Smooth muscle cell (in vitro differentiated cells): Measurements from ENCODE around the gene PLAAT5. TPM values are rescaled to one million over a fixed set of nuclear protein-coding genes. Genes with fewer than 3 reads are reported as not detected.

Experiments used
- DNase-seq: peaks from one replicate; lab custom pipeline; 2025; ENCODE audit not compliant: unreplicated experiment; lab: John Stamatoyannopoulos, UW
- H2AFZ ChIP-seq: fragments of 200-600 bp; sonication (generic); 2 replicates; pipeline ENCODE4 v1.6.0; 2016; ENCODE audit warnings: antibody characterized with exemption, low read depth, mild to moderate bottlenecking
- H3F3A ChIP-seq: fragments of 200-600 bp; sonication (generic); 2 replicates; pipeline ENCODE4 v1.6.0; 2017; ENCODE audit warnings: antibody characterized with exemption, low read depth
- H3K27ac ChIP-seq: fragments of 200-600 bp; sonication (generic); 2 replicates; pipeline ENCODE4 v1.5.1; 2016; ENCODE audit warnings: low read depth, mild to moderate bottlenecking
- H3K27me3 ChIP-seq: fragments of 200-600 bp; sonication (generic); 2 replicates; pipeline ENCODE4 v1.6.1; 2016; ENCODE audit warnings: low read depth, mild to moderate bottlenecking
- H3K36me3 ChIP-seq: fragments of 200-600 bp; sonication (generic); 2 replicates; pipeline ENCODE4 v1.5.1; 2016; ENCODE audit warnings: low read depth
- H3K4me1 ChIP-seq: fragments of 200-600 bp; sonication (generic); 2 replicates; pipeline ENCODE4 v1.5.1; 2016; ENCODE audit warnings: low read depth
- H3K4me2 ChIP-seq: fragments of 200-600 bp; sonication (generic); 2 replicates; pipeline ENCODE4 v1.6.0; 2016; ENCODE audit warnings: mild to moderate bottlenecking
- H3K4me3 ChIP-seq: fragments of 200-600 bp; sonication (generic); 2 replicates; pipeline ENCODE4 v1.5.1; 2016; ENCODE audit warnings: mild to moderate bottlenecking
- H3K79me2 ChIP-seq: fragments of 200-600 bp; sonication (generic); 2 replicates; pipeline ENCODE4 v1.6.0; 2016; ENCODE audit warnings: low read depth, mild to moderate bottlenecking
- H3K9ac ChIP-seq: fragments of 200-600 bp; sonication (generic); 2 replicates; pipeline ENCODE4 v1.6.0; 2016; ENCODE audit warnings: low read depth
- H3K9me3 ChIP-seq: fragments of 200-600 bp; sonication (generic); replicated peaks from 2 replicates; pipeline ENCODE4 v1.5.1; 2016; ENCODE audit warnings: low read depth
- H4K20me1 ChIP-seq: fragments of 200-600 bp; sonication (generic); 2 replicates; pipeline ENCODE4 v1.6.0; 2016; ENCODE audit warnings: low read depth
- WGBS: methylation state at CpG from one replicate; pipeline ENCODE4 v1.1.7; 2016; ENCODE audit warnings: low lambda C conversion rate; 5-methylcytosine and 5-hydroxymethylcytosine counted together
- polyA plus RNA-seq: library from polyadenylated mRNA; unstranded; fragments of >200 nt; fragmentation: Nextera tagmentation; extraction: Ambion mirVana; gene quantifications from 2 replicates; pipeline ENCODE4 v1.2.1, GENCODE V29; 2016
- total RNA-seq: library from RNA; depleted of rRNA; stranded (reverse); fragments of >200 nt; gene quantifications from 2 replicates; pipeline ENCODE4 v1.2.3, GENCODE V29; 2014
- TF ChIP-seq, protein P1 (sequence below): fragments of 200-600 bp; sonication (generic); IDR thresholded peaks from 2 replicates; pipeline ENCODE4 v1.5.1; 2017; ENCODE audit warnings: borderline replicate concordance, mild to moderate bottlenecking, antibody characterized with exemption; ENCODE audit not compliant: insufficient read depth, poor library complexity, severe bottlenecking

PLAAT5 gene
- total and polyA plus RNA-seq, 2 experiments from 2014 or later = 0.04 TPM; not detected in 1

DNA sequence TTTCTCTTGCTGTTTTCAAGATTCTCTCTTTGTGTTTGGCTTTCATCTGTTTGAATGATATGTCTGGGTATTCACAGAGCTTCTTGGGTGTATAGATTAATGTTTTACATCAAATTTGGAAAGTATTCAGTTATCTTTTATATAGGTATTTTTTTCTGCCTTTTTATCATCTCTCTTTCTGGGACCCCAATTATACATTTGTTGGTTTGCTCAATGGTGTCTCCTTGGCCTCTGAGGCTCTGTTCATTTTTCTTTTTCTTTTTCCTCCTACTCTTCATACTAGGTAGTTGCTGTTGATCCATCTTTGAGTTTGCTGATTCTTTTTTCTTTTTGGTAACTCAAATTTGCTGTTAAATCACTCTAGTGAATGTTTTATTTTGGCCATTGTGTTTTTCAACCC, 14.3 kb downstream of the PLAAT5 start:
- H3K27me3 ChIP-seq = no peaks in the 10 kb centered on the region
- TF ChIP-seq, protein P1, sequence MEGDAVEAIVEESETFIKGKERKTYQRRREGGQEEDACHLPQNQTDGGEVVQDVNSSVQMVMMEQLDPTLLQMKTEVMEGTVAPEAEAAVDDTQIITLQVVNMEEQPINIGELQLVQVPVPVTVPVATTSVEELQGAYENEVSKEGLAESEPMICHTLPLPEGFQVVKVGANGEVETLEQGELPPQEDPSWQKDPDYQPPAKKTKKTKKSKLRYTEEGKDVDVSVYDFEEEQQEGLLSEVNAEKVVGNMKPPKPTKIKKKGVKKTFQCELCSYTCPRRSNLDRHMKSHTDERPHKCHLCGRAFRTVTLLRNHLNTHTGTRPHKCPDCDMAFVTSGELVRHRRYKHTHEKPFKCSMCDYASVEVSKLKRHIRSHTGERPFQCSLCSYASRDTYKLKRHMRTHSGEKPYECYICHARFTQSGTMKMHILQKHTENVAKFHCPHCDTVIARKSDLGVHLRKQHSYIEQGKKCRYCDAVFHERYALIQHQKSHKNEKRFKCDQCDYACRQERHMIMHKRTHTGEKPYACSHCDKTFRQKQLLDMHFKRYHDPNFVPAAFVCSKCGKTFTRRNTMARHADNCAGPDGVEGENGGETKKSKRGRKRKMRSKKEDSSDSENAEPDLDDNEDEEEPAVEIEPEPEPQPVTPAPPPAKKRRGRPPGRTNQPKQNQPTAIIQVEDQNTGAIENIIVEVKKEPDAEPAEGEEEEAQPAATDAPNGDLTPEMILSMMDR = no peak
- no peak overlapping the region for H3K27ac ChIP-seq
- H3K36me3 ChIP-seq = no peaks in the 10 kb centered on the region
- H3K4me1 ChIP-seq = no peaks in the 10 kb centered on the region
- no peaks in the 10 kb centered on the region for H3K9me3 ChIP-seq
- no peak overlapping the region for H3K4me3 ChIP-seq
- no peaks in the 10 kb centered on the region for H3K79me2 ChIP-seq
- H3F3A ChIP-seq = no peaks in the 10 kb centered on the region
- H3K4me2 ChIP-seq = no peak overlapping the region
- no peak overlapping the region for H2AFZ ChIP-seq
- no peaks in the 10 kb centered on the region for H4K20me1 ChIP-seq
- no peak overlapping the region for H3K9ac ChIP-seq
- no peak for DNase-seq

DNA sequence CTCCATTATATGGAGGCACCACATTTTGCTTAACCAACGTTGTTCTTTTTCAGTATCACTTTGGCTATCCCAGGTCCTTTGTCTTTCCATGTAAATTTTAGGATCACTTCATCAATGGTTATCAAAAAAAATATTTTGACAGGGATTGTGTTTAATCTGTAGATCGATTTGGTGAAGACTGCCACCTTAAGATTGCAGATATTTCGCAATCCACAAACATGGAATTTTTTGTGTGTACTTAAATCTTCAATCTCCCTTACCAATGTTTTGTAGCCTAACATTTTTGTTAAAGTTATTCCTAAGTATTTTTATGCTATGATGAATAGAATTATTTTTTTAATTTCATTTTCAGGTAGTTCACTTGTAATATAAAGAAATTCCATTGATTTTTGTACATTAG, 18.6 kb downstream of the PLAAT5 start:
- H3F3A ChIP-seq = no peaks in the 10 kb centered on the region
- TF ChIP-seq, protein P1 = no peak

DNA sequence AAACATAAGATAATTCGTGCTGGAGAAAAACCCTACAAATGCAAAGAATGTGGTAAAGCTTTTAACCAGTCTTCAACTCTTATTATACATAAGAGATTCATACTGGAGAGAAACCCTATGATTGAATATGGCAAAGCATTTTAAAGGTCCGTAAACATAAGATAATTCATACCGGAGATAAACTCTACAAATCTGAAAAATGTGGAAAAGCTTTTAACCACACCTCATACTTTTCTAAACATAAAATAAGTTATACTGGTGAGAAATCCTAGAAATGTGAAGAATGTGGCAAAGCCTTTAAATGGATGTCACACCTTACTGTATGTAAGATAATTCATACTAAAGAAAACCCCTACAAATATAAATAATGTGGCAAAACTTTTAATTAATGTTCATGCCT, 20.7 kb downstream of the PLAAT5 start:
- no peaks in the 10 kb centered on the region for H3F3A ChIP-seq
- DNase-seq = no peak
- no peaks in the 10 kb centered on the region for H3K9me3 ChIP-seq
- WGBS = 53% methylated on average over 3 of the region's 3 CpGs
- no peaks in the 10 kb centered on the region for H3K27me3 ChIP-seq
- H3K9ac ChIP-seq = no peak overlapping the region
- H3K4me1 ChIP-seq = no peaks in the 10 kb centered on the region
- no peaks in the 10 kb centered on the region for H3K36me3 ChIP-seq
- H4K20me1 ChIP-seq = no peaks in the 10 kb centered on the region
- TF ChIP-seq, protein P1 = no peak
- H3K79me2 ChIP-seq = no peaks in the 10 kb centered on the region
- H2AFZ ChIP-seq = no peak overlapping the region
- no peak overlapping the region for H3K4me2 ChIP-seq
- H3K4me3 ChIP-seq = no peak overlapping the region
- no peak overlapping the region for H3K27ac ChIP-seq

More for the DNA sequence above, 18.6 kb downstream of the PLAAT5 start:
- no peaks in the 10 kb centered on the region for H3K79me2 ChIP-seq
- H3K4me2 ChIP-seq = no peak overlapping the region
- H4K20me1 ChIP-seq = no peaks in the 10 kb centered on the region
- no peaks in the 10 kb centered on the region for H3K36me3 ChIP-seq
- H3K27ac ChIP-seq = no peak overlapping the region
- H3K27me3 ChIP-seq = no peaks in the 10 kb centered on the region
- no peaks in the 10 kb centered on the region for H3K4me1 ChIP-seq
- no peak for DNase-seq
- H3K9me3 ChIP-seq = no peaks in the 10 kb centered on the region
- no peak overlapping the region for H2AFZ ChIP-seq
- no peak overlapping the region for H3K9ac ChIP-seq
- 92% methylated on average over 3 of the region's 3 CpGs for WGBS
- no peak overlapping the region for H3K4me3 ChIP-seq

DNA sequence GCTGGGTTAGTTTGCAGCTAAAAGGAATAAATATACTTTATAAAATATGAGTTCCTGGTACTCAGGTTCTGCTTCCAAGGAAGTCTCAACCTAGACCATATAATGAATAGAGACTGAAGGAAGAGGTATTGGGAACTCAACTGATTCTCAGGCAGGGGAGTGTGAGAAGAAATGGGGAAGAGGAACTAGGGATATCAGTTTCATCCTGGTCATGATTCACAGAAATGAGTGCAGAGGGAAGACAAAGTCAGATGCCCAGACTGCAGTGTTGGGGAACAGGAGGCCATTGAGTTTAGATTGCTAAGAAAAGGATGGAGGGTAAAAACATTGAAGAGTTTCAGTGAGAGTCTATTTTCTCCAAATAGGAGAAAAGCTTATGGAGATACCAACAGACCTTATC, 28.8 kb downstream of the PLAAT5 start:
- Histone ChIP-seq H3K27me3 (no peaks in the 10 kb centered on the region), H3K4me2 (no peak overlapping the region), H2AFZ (no peak overlapping the region), H3K79me2 (no peaks in the 10 kb centered on the region), H3K27ac (no peak overlapping the region), H3K4me1 (peaks cover 4% of the 10 kb centered on the region), H3K4me3 (no peak overlapping the region), H3K9me3 (no peaks in the 10 kb centered on the region), H3K36me3 (no peaks in the 10 kb centered on the region), H3K9ac (no peak overlapping the region), H3F3A (no peaks in the 10 kb centered on the region), H4K20me1 (no peaks in the 10 kb centered on the region)
- DNase-seq = no peak
- TF ChIP-seq, protein P1 = no peak
